ENCODE measurements around the gene PUSL1.

Gene PUSL1

DNA sequence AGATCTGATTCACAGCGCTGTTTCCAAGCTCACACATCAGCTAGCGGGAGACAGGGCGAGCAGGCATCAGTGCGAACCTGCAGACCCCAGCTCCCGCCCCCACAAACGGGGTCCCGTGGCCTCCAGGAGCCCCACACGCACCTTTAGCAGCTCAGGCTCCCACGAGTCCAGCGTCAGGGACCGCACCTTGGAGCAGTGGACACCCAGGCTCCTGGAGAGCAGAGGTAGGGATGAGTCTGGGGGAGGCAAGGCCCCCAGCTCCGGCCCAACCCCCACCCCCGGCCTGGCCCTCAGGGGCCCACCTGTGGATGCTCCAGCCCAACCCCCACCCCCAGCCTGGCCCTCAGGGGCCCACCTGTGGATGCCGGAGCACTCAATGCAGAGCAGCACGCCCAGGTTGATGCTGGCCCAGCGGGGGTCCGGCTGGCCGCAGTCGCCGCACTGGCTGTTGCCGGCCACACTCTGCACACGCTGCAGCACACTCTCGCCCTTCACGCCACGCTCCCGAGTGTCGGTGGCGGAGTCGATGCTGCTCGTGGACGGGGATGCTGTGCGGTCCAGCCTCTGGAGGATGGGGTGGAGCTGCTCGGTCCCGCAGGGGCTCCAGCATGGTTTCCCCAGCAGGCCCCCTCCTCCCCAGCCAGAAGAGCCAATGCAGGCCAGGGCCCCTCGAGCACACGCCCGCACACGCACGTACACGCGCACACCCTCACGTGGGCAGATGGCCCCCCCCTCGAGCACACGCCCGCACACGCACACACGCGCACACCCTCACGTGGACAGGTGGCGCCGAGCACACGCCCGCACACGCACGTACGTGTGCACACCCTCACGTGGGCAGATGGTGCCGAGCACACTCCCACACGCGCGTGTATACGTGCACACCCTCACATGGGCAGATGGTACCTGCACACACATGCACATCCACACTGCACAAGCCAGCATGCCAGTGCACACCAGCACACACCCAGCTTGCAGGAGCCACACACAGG lies 12.0 kb upstream of the PUSL1 start:
- peaks cover 3 to 31% of the 10 kb centered on the region in 2 donors for H3K36me3 ChIP-seq (replicated peaks in 1 of 2; ENCODE audit: control insufficient read depth in 2 of 2, insufficient read depth in 2 of 2, low read length in 2 of 2)
- DNase-seq (ENCODE audit: low spot score): no peak
- H3K23ac ChIP-seq (ENCODE audit: low read depth, low read length, poor library complexity): peak overlapping the region; percentile 89
- H2BK5ac ChIP-seq (ENCODE audit: low read length): no peak overlapping the region
- no peak overlapping the region for H2BK12ac ChIP-seq (ENCODE audit: low read length)
- no peaks in the 10 kb centered on the region for H3K4me1 ChIP-seq (ENCODE audit: control insufficient read depth in 2 of 2, insufficient read depth in 1 of 2, low read depth in 1 of 2, low read length in 2 of 2)
- H3K4me2 ChIP-seq (ENCODE audit: insufficient read depth, low read length, poor library complexity, severe bottlenecking): no peak overlapping the region
- no peak overlapping the region for H3K4ac ChIP-seq (ENCODE audit: low read length)
- no CpG with 5 or more reads among the region's 62 CpGs for WGBS, 2 donors (ENCODE audit: extremely low coverage in 2 of 2, insufficient read length in 2 of 2, insufficient replicate concordance in 1 of 2)
- H2BK15ac ChIP-seq (ENCODE audit: low read length): no peak overlapping the region
- no peak overlapping the region for H3K18ac ChIP-seq (ENCODE audit: low read length)
- no peaks in the 10 kb centered on the region for H3K27me3 ChIP-seq (ENCODE audit: control insufficient read depth in 3 of 3, insufficient read depth in 3 of 3, low read depth in 1 of 3, low read length in 3 of 3)
- H3K79me1 ChIP-seq (ENCODE audit: low read depth, low read length): peaks cover 4% of the 10 kb centered on the region
- H4K8ac ChIP-seq (ENCODE audit: low read depth, low read length): peak overlapping the region; percentile 43
- H3K27ac ChIP-seq (replicated peaks; ENCODE audit: low read length): no peak overlapping the region
- peak overlapping the region in 1 of 2 donors; percentile 68 for H3K4me3 ChIP-seq (ENCODE audit: low read length in 2 of 2)
- H2AFZ ChIP-seq (ENCODE audit: low read length): no peak overlapping the region
- H2BK120ac ChIP-seq (ENCODE audit: low read depth, low read length): no peak overlapping the region
- peak overlapping the region; percentile 70 for H3K9ac ChIP-seq (ENCODE audit: low read depth, low read length, poor library complexity)
- no peak overlapping the region for H3K14ac ChIP-seq (ENCODE audit: low read length)
- H3K9me3 ChIP-seq (replicated peaks in 1 of 2; ENCODE audit: control insufficient read depth in 2 of 2, insufficient read depth in 1 of 2, low read depth in 1 of 2, low read length in 2 of 2): peaks cover 0 to 3% of the 10 kb centered on the region in 2 donors
- H4K91ac ChIP-seq (ENCODE audit: low read depth, low read length, poor library complexity): no peak overlapping the region
- H2AK5ac ChIP-seq (ENCODE audit: low read depth, low read length): no peak overlapping the region

DNA sequence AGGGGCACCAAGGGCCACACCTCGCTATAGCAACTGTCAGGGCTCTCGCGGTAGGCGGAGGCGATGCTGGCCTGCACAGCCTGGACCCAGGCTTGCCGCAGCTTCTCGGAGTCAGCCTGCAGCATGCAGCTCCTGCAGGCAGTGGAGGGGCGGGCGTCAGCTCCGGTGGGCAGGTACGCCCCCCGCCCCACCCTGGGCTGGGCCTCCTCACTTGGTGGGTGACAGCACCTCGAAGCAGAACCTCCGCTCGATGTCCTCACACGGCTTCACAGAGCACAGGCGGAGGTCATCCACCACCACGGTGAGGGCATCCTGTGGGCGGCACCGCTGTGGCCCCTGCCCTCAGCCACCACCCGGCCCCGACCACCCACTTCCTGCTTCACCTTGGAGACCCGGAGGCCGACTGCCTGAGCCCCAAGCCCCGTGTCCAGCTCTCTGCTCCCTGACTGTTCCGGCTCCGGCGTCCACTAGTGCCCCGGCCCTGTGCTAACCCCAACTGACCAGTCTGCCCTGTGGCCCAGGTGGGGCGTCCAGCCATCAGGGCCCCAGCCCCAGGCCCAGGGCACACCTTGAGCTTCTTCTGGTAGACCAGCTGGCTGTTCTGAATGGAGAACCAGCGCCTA lies 10.5 kb upstream of the PUSL1 start:
- no peak overlapping the region for H2BK12ac ChIP-seq (ENCODE audit: low read length)
- DNase-seq (ENCODE audit: low spot score): no peak
- no CpG with 5 or more reads among the region's 31 CpGs for WGBS, 2 donors (ENCODE audit: extremely low coverage in 2 of 2, insufficient read length in 2 of 2, insufficient replicate concordance in 1 of 2)
- H3K23ac ChIP-seq (ENCODE audit: low read depth, low read length, poor library complexity): no peak overlapping the region
- no peak overlapping the region for H3K27ac ChIP-seq (replicated peaks; ENCODE audit: low read length)
- peaks cover 4% of the 10 kb centered on the region for H3K79me1 ChIP-seq (ENCODE audit: low read depth, low read length)
- no peak overlapping the region for H3K18ac ChIP-seq (ENCODE audit: low read length)
- H2BK15ac ChIP-seq (ENCODE audit: low read length): no peak overlapping the region
- no peak overlapping the region for H3K9ac ChIP-seq (ENCODE audit: low read depth, low read length, poor library complexity)
- H3K27me3 ChIP-seq (ENCODE audit: control insufficient read depth in 3 of 3, insufficient read depth in 3 of 3, low read depth in 1 of 3, low read length in 3 of 3): no peaks in the 10 kb centered on the region
- peaks cover 3 to 31% of the 10 kb centered on the region in 2 donors for H3K36me3 ChIP-seq (replicated peaks in 1 of 2; ENCODE audit: control insufficient read depth in 2 of 2, insufficient read depth in 2 of 2, low read length in 2 of 2)
- no peak overlapping the region for H3K14ac ChIP-seq (ENCODE audit: low read length)
- no peak overlapping the region for H2BK120ac ChIP-seq (ENCODE audit: low read depth, low read length)
- no peak overlapping the region for H2AK5ac ChIP-seq (ENCODE audit: low read depth, low read length)
- peak overlapping the region; percentile 43 for H4K8ac ChIP-seq (ENCODE audit: low read depth, low read length)
- H3K4me1 ChIP-seq (ENCODE audit: control insufficient read depth in 2 of 2, insufficient read depth in 1 of 2, low read depth in 1 of 2, low read length in 2 of 2): no peaks in the 10 kb centered on the region
- no peak overlapping the region for H3K4me3 ChIP-seq (ENCODE audit: low read length in 2 of 2)
- H2AFZ ChIP-seq (ENCODE audit: low read length): no peak overlapping the region
- no peak overlapping the region for H3K4ac ChIP-seq (ENCODE audit: low read length)
- H2BK5ac ChIP-seq (ENCODE audit: low read length): peak overlapping the region; percentile 24
- H4K91ac ChIP-seq (ENCODE audit: low read depth, low read length, poor library complexity): no peak overlapping the region
- H3K9me3 ChIP-seq (replicated peaks in 1 of 2; ENCODE audit: control insufficient read depth in 2 of 2, insufficient read depth in 1 of 2, low read depth in 1 of 2, low read length in 2 of 2): peaks cover 0 to 3% of the 10 kb centered on the region in 2 donors
- H3K4me2 ChIP-seq (ENCODE audit: insufficient read depth, low read length, poor library complexity, severe bottlenecking): no peak overlapping the region

DNA sequence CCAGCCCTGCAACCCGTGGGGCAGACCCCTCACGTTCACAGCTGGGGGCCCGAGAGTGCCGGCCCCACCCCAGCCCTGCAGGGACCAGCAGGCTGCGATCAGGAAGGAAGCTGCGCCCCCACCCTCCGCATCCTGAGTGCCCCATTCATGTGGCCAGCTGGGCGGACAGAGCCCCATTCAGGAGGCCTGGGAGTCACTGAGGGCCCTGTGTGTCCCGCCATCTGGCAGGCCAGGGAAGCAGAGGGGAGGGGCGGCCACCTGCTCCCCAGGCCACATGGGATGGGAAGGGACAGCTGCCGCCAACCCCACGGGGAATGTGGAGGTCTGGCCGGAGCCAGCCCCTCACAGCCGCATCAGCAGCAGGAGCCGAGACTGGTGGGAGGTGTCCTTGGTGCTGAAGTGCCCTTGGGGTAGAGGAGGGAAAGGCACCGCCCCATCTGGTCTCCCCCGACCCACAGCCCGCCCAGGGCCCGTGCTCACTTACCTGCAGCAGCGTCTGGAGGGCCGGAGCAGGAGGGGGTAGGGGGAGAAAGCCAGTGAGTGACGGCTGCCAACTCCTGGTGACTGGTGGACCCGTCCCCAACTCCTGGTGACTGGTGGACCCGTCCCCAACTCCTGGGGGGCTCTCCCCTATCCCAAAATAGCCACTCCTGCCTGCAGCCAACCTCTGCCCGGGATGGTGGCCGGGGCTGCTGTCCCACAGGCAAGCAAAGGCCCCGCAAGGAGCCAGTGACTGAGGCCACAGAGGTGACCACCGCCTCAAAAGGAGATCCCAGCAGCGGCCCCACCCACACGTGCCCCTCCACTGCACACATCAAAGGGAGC lies 9.3 kb upstream of the PUSL1 start:
- Histone ChIP-seq H2BK5ac (ENCODE audit: low read length) (no peak overlapping the region), H2BK15ac (ENCODE audit: low read length) (no peak overlapping the region), H3K9ac (ENCODE audit: low read depth, low read length, poor library complexity) (no peak overlapping the region), H4K91ac (ENCODE audit: low read depth, low read length, poor library complexity) (no peak overlapping the region), H3K36me3 (replicated peaks in 1 of 2; ENCODE audit: control insufficient read depth in 2 of 2, insufficient read depth in 2 of 2, low read length in 2 of 2) (peaks cover 3 to 28% of the 10 kb centered on the region in 2 donors), H3K27me3 (ENCODE audit: control insufficient read depth in 3 of 3, insufficient read depth in 3 of 3, low read depth in 1 of 3, low read length in 3 of 3) (no peaks in the 10 kb centered on the region), H3K79me1 (ENCODE audit: low read depth, low read length) (peaks cover 4% of the 10 kb centered on the region), H2AK5ac (ENCODE audit: low read depth, low read length) (no peak overlapping the region), H3K14ac (ENCODE audit: low read length) (no peak overlapping the region), H4K8ac (ENCODE audit: low read depth, low read length) (no peak overlapping the region), H3K4ac (ENCODE audit: low read length) (no peak overlapping the region), H3K4me3 (ENCODE audit: low read length in 2 of 2) (no peak overlapping the region), H3K23ac (ENCODE audit: low read depth, low read length, poor library complexity) (peak overlapping the region; percentile 39), H2AFZ (ENCODE audit: low read length) (no peak overlapping the region), H3K4me1 (ENCODE audit: control insufficient read depth in 2 of 2, insufficient read depth in 1 of 2, low read depth in 1 of 2, low read length in 2 of 2) (no peaks in the 10 kb centered on the region), H3K27ac (replicated peaks; ENCODE audit: low read length) (no peak overlapping the region), H2BK12ac (ENCODE audit: low read length) (no peak overlapping the region), H2BK120ac (ENCODE audit: low read depth, low read length) (no peak overlapping the region), H3K4me2 (ENCODE audit: insufficient read depth, low read length, poor library complexity, severe bottlenecking) (no peak overlapping the region), H3K18ac (ENCODE audit: low read length) (no peak overlapping the region), H3K9me3 (replicated peaks in 1 of 2; ENCODE audit: control insufficient read depth in 2 of 2, insufficient read depth in 1 of 2, low read depth in 1 of 2, low read length in 2 of 2) (peaks cover 0 to 3% of the 10 kb centered on the region in 2 donors)
- no CpG with 5 or more reads among the region's 30 CpGs for WGBS, 2 donors (ENCODE audit: extremely low coverage in 2 of 2, insufficient read length in 2 of 2, insufficient replicate concordance in 1 of 2)
- no peak for DNase-seq (ENCODE audit: low spot score)
